ENCODE results near the gene KLHL28. TPM values are rescaled to one million over a fixed set of nuclear protein-coding genes. Genes with fewer than 3 reads are reported as not detected.

KLHL28 gene
- total and polyA plus RNA-seq, 12 donors, result 1.7 to 15.4 (median 12.8) TPM

DNA sequence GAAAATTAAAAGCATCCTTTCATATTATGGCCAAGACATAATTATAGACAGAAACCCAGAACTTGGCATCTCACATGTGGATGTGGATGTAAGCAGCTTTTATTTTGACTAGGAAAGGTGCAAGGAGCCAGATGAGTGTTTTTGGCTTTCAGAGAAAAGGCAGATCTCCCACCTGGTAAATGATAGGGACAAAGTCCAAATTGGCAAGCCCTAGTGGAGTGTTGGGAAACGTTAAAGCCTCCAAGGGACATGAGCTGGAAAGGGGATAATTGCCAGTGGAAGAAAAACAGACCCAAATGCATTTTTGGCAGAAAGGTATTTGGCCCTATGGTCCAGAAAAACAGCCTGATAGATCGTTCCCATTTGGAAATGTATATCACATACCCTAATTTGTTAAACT, 60.1 kb downstream of the KLHL28 start:
- WGBS, 2 donors, result 26 to 34% methylated on average over 2 of the region's 2 CpGs
- ATAC-seq (no peak), DNase-seq (no peak)
- Histone ChIP-seq H3K4me1 (peaks cover 0 to 28% (median 19%) of the 10 kb centered on the region in 9 donors), H3K36me3 (peaks cover 0 to 62% (median 8%) of the 10 kb centered on the region in 9 donors), H3K27me3 (no peaks in the 10 kb centered on the region), H3K4me3 (no peak overlapping the region), H3K9me3 (no peaks in the 10 kb centered on the region), H3K27ac (no peak overlapping the region)
- no peak for TF ChIP-seq CTCF (IDR thresholded peaks at IDR 0.05)
- intact Hi-C loops (cut with DNase I), result loop anchor here in 1 of 10 donors (10.0 kb wide), 1 partner anchor 233 kb away; the partner anchor contains the start of genes FANCM and FKBP3

DNA sequence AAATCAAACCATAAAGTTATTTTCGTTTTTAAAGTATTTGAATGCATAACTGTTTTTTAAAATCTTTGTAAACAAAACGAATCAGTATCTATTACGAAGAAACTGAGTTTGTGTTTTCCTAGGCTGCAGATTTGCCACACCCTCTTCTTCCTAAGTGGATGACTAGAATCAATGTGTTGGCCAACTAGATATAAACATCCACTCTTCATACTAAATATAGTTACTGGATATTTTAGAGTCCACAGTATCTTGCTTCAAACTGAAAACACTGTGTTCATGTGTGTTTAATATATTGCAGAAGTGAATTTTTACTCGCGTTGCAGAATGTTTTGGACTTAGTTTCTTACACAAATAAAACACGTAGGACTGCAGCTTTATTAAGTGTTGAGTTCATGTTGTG, 63.2 kb downstream of the KLHL28 start:
- H3K27ac ChIP-seq, result peak overlapping the region in 9 of 10 donors; percentile 96 to 100 (median 99)
- peak overlapping the region in 9 of 10 donors; percentile 67 to 96 (median 91) for H3K4me3 ChIP-seq
- peaks cover 0 to 30% (median 0%) of the 10 kb centered on the region in 9 donors for H3K36me3 ChIP-seq
- no peaks in the 10 kb centered on the region for H3K9me3 ChIP-seq
- ATAC-seq (peak in 3 of 8 donors; percentile 32 to 39 (median 33)), DNase-seq (no peak)
- intact Hi-C loops (cut with DNase I), result loop anchor here in 4 of 10 donors (5.0 kb wide), 4 partner anchors 64 to 369 kb away; partner anchors contain the start of genes FKBP3 (in 2 of the 4), KLHL28 (in 2 of the 4), TOGARAM1 (in 2 of the 4) and MIS18BP1 (in 1 of the 4)
- TF ChIP-seq CTCF (IDR thresholded peaks at IDR 0.05), result no peak
- H3K4me1 ChIP-seq, result peaks cover 0 to 31% (median 23%) of the 10 kb centered on the region in 9 donors
- WGBS, 2 donors, result 30 to 44% methylated on average over 6 of the region's 6 CpGs
- no peaks in the 10 kb centered on the region for H3K27me3 ChIP-seq

DNA sequence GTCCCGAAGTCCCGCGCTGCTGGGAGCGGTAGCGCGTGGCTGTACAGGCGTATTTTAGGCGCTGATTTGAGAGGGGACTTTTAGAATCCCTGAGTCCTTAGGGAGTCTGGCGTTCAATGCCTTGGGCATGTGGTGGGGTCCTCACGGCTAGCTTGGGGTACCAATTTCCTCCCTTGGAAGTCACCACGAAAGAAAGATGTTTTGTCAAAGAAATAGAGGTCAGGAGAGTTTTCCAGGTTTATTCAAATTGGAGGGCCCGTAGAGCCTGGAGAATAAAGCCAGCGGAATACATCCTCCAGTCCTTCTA, 63.9 kb downstream of the KLHL28 start:
- no peak for TF ChIP-seq CTCF (IDR thresholded peaks at IDR 0.05)
- Histone ChIP-seq H3K9me3 (no peaks in the 10 kb centered on the region), H3K36me3 (peaks cover 0 to 25% (median 0%) of the 10 kb centered on the region in 9 donors), H3K27ac (peak overlapping the region; percentile 96 to 100 (median 99)), H3K4me3 (peak overlapping the region; percentile 67 to 96 (median 90)), H3K27me3 (no peaks in the 10 kb centered on the region), H3K4me1 (peaks cover 0 to 31% (median 23%) of the 10 kb centered on the region in 9 donors)
- no peak for ATAC-seq
- intact Hi-C loops (cut with DNase I), result loop anchor here in 4 of 10 donors (1.0 to 5.0 kb wide), 6 partner anchors 65 to 370 kb away; partner anchors contain the start of genes FKBP3 (in 3 of the 4), TOGARAM1 (in 3 of the 4), KLHL28 (in 2 of the 4) and MIS18BP1 (in 1 of the 4)
- DNase-seq, result no peak
- 2% methylated on average over 13 of the region's 13 CpGs for WGBS, 2 donors

- Histone ChIP-seq H3K27me3 (no peaks in the 10 kb centered on the region), H3K9me3 (no peaks in the 10 kb centered on the region), H3K4me3 (peak overlapping the region; percentile 67 to 96 (median 90)), H3K36me3 (peaks cover 0 to 20% (median 0%) of the 10 kb centered on the region in 9 donors), H3K4me1 (peaks cover 0 to 30% (median 21%) of the 10 kb centered on the region in 9 donors), H3K27ac (peak overlapping the region; percentile 96 to 100 (median 99))
- 0% methylated on average over 59 to 81 of the region's 81 CpGs for WGBS, 2 donors
- intact Hi-C loops (cut with DNase I), result loop anchor here in 4 of 10 donors (1.0 to 5.0 kb wide), 6 partner anchors 65 to 370 kb away; partner anchors contain the start of genes FKBP3 (in 3 of the 4), TOGARAM1 (in 3 of the 4), KLHL28 (in 2 of the 4) and MIS18BP1 (in 1 of the 4)
- DNase-seq (peak; percentile 98), ATAC-seq (peak; percentile 98 to 100 (median 99))
- peak in 1 of 9 donors; percentile 21 for TF ChIP-seq CTCF (IDR thresholded peaks at IDR 0.05)
Observed at GRCh38 chr14:44897041-44897844, 64.5 kb downstream of the KLHL28 start.
